GM21529 (cell line): ENCODE results near the gene HSPA6.
"Not testable (repeated sequence)": the region's sequence is repeated elsewhere in the genome, so short reads cannot be mapped to it uniquely, and the experiment has no call there.

Experiments
- ATAC-seq: cut with Tn5 transposase; IDR thresholded peaks from one replicate; pipeline ENCODE4 v1.9.1; 2021; ENCODE audit not compliant: unreplicated experiment

Gene HSPA6

DNA sequence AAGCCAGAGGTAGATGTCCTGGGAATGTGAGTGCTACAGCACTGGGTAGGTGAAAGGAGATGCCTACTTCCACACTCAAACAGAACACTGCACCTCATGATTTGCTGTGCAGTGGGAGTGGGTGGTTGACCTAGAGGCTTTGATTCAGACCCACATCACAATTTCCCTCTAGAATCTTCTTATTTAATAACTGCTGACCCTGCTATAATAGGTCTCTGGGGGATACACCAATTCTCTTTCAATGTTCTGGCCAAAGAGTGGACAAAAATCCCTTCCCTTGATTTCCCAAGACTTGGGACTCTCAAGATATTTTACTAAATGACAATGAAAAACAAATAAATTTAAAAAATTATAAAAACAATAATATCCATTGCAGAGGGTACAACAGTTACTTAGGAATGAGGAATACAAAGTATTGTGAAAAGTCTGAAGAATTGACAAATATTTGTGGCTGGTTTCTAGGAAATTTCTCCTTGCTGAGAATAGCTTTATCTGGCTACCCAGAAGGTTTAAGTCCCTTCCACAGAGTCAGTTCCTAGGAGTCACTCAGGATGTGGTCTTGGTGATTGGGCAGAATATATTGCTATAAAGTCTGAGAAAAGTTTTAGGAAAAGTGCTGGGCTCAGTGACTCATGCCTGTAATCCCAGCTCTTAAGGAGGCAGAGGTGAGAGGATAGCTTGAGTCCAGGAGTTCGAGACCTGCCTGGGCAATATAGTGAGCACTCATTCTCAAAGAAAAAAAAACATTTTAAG is 21.5 kb upstream of the HSPA6 start:
- ATAC-seq = no peak

DNA sequence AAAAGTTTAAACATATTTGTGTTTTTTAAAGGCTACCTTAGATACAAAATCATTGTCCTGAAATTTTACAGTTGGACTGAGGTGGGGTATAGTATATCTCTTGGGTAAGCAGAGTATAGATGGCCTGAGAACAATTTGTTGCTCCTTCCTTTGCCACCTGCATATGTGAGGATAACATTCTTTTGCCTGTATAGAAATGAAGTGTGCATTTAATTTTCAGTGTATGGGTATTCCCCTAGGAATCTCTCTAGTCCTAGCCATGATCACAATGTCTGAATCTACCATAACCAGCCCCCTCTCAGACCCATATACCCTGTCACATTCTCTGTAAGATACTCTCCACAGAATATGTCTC is 21.0 kb upstream of the HSPA6 start:
- ATAC-seq = no peak

GRCh38 chr1:161505686-161506085 is 18.7 kb upstream of the HSPA6 start:
- no peak for ATAC-seq

DNA sequence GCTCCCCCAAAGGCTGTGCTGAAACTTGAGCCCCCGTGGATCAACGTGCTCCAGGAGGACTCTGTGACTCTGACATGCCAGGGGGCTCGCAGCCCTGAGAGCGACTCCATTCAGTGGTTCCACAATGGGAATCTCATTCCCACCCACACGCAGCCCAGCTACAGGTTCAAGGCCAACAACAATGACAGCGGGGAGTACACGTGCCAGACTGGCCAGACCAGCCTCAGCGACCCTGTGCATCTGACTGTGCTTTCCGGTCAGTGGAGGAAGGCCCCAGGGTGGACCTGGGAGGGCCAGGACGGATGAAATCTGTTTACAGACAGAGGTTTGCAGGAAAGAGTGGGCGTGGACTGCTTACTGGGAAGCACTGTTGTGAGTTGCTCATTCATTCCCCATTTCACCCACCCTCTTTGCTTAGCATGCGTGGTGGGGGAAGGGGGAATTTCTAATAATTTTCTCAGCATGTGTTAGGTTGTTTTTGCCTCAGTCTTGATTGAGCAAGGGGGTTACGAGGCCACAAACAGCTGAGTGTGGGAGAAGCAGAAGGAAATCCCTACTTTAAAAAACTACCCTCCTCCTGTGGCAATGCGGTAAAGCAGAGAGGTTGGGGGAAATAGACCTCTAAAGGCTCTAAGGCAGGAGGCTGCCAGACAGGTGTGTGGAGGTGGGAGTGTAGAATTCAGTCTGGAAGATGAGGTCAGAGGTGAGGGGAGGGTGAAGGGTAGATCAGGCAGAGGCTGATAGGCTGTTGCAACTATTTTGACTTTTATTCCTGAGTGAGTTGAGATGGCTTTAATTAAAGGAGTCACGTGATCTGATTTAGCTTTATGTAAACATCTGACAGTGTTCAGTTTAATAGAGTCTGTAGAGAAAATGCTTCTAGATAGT is 17.8 kb upstream of the HSPA6 start:
- ATAC-seq = no peak

- no peak for ATAC-seq
Observed at GRCh38 chr1:161510477-161510876, 13.9 kb upstream of the HSPA6 start.

DNA sequence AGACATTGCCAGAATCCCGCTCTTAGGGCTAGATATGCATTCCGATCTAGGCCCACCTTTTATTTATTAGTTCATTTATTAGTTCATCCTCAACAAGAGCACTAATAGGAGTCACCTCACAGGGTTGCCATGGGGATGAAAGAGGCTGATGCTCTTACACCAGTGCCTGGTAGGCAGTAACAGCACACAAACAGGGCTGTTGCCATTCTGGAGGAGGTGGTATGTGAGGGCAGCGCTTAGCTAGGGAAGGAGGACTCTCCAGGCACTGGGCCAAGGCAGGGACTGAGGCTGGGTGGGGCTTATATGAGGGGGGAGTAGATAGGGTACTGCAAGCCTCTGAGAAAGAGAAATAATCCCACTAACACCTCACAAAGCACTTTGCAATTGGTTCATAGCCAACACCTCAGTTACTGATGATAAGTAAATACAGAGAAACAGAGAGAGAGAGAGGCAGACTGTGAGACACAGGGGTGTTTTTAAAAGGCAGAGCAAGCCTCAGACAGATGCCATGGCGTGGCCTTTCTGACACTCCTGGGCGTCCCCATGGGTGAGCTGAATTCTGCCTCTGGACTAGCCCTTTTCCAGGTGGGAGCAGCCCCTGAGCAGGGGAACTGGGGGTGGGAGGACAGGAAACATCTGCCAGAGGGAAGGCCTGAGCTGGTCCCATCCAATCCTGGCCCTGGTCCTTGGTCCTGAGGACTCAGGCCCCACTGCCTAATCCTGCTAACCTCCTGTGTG is 13.2 kb upstream of the HSPA6 start:
- ATAC-seq = no peak

- no peak for ATAC-seq
Observed at GRCh38 chr1:161511756-161512060, 12.6 kb upstream of the HSPA6 start.

- not testable (repeated sequence) for ATAC-seq
Observed at GRCh38 chr1:161512636-161513447, 11.5 kb upstream of the HSPA6 start.

GRCh38 chr1:161513448-161513780 is 10.9 kb upstream of the HSPA6 start:
- ATAC-seq = not testable (repeated sequence)

GRCh38 chr1:161513953-161514352 is 10.4 kb upstream of the HSPA6 start:
- ATAC-seq = not testable (repeated sequence)

DNA sequence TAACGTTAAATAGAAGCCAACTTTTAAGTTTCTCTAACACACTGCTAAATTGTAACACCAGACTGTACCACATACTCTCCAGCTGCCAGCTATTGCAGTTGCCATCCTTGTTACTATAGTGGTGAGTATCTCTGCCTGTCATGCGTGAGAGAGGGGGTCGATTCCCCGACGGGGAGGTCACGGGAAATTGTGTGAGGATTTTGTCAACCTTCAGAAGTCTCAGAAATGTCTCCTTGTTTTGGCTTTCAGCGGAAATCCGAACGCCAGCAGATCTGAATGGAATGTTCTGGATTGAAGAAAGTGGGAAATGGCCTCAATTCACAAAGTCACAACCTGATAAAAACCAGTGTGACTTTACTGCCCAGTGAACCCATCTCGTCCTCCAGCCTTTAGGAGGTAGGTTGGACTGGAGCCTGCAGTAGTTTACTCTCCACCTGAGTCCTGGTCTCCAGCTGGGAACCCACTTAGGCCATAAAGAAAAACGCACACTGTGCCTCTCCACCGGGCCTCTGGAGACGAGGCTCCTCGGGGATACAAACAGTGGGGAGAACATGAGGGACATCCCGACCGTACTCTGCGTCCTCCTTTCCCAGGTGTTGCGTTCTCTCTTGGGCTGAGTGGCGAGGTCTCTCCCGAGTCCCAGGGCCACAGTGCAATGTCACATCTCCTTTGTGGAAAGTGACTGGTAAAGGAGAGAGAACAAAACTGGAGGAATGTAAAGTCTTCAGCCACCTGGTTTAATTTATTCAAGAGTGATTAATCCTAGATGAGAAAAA is 1.1 kb upstream of the HSPA6 start:
- ATAC-seq = not testable (repeated sequence)

GRCh38 chr1:161524742-161525291 is 477 bp downstream of the HSPA6 start:
- ATAC-seq = peak; percentile 23

- ATAC-seq = not testable (repeated sequence)
Observed at GRCh38 chr1:161525321-161525720, 981 bp downstream of the HSPA6 start.

GRCh38 chr1:161525918-161526317 is 1.6 kb downstream of the HSPA6 start:
- not testable (repeated sequence) for ATAC-seq

DNA sequence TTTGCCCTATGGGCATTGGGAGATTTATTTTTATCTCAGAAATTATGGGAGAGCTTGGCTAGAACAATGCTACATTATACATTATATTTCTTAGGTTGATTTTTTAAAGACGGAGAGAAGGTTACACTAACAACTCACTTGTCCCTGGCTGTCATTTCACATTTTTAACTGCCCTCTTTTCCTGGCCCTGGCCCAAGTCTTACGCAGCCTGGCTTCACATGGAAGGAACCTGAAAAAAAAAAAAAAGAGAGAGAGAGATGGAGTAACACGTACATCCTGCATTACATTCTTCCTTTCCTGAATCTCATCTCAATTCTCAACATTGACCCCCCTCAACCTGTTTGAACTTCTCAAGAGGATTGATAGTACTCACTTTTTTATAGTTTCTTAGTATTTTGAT is 4.2 kb downstream of the HSPA6 start:
- not testable (repeated sequence) for ATAC-seq

DNA sequence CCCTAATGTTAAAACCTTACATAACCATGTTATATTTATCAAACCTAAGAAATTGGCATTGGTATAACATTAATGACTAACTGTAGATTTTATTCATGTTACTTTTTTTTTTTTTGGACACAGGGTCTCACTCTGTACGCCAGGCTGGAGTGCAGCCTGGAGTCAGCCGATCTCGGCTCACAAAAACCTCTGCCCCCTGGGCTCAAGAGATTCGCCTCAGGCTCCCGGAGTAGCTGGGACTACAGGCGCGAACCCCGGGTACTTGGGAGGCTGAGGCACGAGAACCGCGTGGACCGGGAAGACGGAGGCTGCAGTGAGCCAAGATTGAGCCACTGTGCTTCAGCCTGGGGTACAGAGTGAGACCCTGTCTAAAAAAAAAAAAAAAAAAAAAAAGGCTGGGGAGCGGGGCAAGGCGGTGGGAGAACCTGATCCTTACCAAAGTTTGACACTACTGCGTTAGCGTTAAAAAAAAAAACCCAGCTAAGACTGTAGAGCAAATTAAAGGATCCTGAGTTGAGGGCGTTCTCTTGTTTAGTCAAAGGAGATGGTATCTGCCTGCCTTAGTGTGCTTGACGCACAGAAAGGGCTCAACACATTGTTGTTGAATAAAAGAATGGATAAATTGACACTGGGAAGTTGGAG is 5.2 kb downstream of the HSPA6 start:
- ATAC-seq = not testable (repeated sequence)

- peak; percentile 38 for ATAC-seq
Observed at GRCh38 chr1:161530158-161530557, 5.8 kb downstream of the HSPA6 start.

DNA sequence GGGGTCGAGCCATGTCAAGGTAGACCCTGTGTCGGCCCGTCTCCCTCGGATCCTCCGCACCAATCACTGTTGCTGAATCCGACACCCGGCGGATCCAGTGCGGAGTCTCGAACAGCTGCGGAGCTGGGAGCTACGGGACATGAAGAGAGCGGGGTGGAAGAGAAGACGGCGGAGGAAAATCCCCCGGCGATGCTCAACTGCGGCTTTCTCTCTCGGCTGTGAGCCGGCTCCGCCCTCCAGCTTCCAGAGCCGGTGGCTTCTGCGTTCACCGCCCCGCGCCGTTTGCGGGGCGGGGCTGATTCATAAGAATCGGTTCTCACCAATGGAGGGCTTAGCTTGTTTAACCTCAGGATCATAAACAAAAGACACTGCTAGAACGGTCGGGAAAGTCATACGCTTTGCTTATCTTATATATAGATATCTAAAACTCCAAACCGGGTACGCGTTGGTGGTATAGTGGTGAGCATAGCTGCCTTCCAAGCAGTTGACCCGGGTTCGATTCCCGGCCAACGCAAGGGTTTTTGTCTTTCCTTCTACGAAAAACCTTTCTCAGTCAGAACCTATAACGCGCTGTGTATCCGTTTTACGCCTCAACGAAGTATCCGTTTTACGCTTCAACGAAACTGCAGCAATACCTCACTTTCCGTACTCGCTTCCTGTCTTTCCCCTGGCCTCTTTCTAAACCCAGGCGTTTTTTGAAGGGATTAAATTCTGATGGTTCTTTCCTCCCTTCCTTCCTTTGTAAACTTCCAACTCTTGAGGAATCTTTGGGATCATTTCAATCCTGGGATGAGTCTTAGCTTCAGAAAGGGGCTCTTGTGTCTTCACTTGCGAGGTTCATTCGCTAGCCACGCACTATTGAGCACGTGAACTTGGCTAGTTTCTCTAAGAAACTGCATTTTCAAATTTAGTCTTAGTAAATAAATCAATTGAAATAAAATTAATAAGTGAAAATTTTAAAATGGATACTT is 6.6 kb downstream of the HSPA6 start:
- ATAC-seq = peak; percentile 76
